H9 (cell line): Measurements from ENCODE around the gene CENPB. TPM values are rescaled to one million over a fixed set of nuclear protein-coding genes. Genes with fewer than 3 reads are reported as not detected.
"Not testable (repeated sequence)": the region's sequence is repeated elsewhere in the genome, so short reads cannot be mapped to it uniquely, and the experiment has no call there.

Experiments used
- DNase-seq: peaks from one replicate; pipeline ENCODE4 v3.0.0-alpha.2; 2017
- H2AFZ ChIP-seq: one replicate; pipeline ENCODE4 v1.6.1; 2013; ENCODE audit warnings: mild to moderate bottlenecking, low read length, control low read depth, moderate library complexity
- H2AK5ac ChIP-seq: 2 replicates; pipeline ENCODE4 v1.6.1; 2013; ENCODE audit warnings: low read length, control low read depth, mixed read lengths; ENCODE audit not compliant: insufficient read length
- H2BK120ac ChIP-seq: one replicate; pipeline ENCODE4 v1.6.1; 2013; ENCODE audit warnings: low read depth, mild to moderate bottlenecking, low read length, control low read depth, inconsistent platforms; ENCODE audit not compliant: poor library complexity, severe bottlenecking
- H2BK12ac ChIP-seq: 2 replicates; pipeline ENCODE4 v1.6.1; 2013; ENCODE audit warnings: low read length, control low read depth, mixed read lengths, low read depth; ENCODE audit not compliant: insufficient read length
- H2BK15ac ChIP-seq: 2 replicates; pipeline ENCODE4 v1.6.1; 2013; ENCODE audit warnings: low read depth, low read length, control low read depth
- H2BK20ac ChIP-seq: one replicate; pipeline ENCODE4 v1.6.1; 2013; ENCODE audit warnings: low read depth, mild to moderate bottlenecking, low read length, control low read depth, inconsistent platforms; ENCODE audit not compliant: poor library complexity, severe bottlenecking
- H2BK5ac ChIP-seq: 2 replicates; pipeline ENCODE4 v1.6.1; 2013; ENCODE audit warnings: low read length, control low read depth, mixed read lengths; ENCODE audit not compliant: insufficient read length
- H3K14ac ChIP-seq: 2 replicates; pipeline ENCODE4 v1.6.1; 2013; ENCODE audit warnings: low read length, control low read depth; ENCODE audit not compliant: insufficient read depth
- H3K18ac ChIP-seq: 2 replicates; pipeline ENCODE4 v1.6.1; 2013; ENCODE audit warnings: low read depth, mild to moderate bottlenecking, mixed read lengths, low read length, control low read depth; ENCODE audit not compliant: insufficient read length
- H3K23ac ChIP-seq: 2 replicates; pipeline ENCODE4 v1.6.1; 2013; ENCODE audit warnings: low read length, control low read depth, mixed read lengths, low read depth; ENCODE audit not compliant: insufficient read length
- H3K23me2 ChIP-seq: 2 replicates; pipeline ENCODE4 v1.6.1; 2013; ENCODE audit warnings: low read depth, mild to moderate bottlenecking, mixed read lengths, low read length, control low read depth; ENCODE audit not compliant: insufficient read length, poor library complexity, severe bottlenecking
- H3K27ac ChIP-seq: 2 replicates; pipeline ENCODE4 v1.5.1; 2013; ENCODE audit warnings: low read length, control low read depth, mixed read lengths, low read depth; ENCODE audit not compliant: insufficient read length
- H3K27me3 ChIP-seq: 2 replicates; pipeline ENCODE4 v1.6.1; 2013; ENCODE audit warnings: low read length, control low read depth, inconsistent platforms; ENCODE audit not compliant: insufficient read depth
- H3K4ac ChIP-seq: 2 replicates; pipeline ENCODE4 v1.6.1; 2013; ENCODE audit warnings: low read depth, mild to moderate bottlenecking, control low read depth, inconsistent platforms, low read length, moderate library complexity
- H3K4me1 ChIP-seq: 2 replicates; pipeline ENCODE4 v1.6.1; 2013; ENCODE audit warnings: low read length, control low read depth, inconsistent platforms; ENCODE audit not compliant: insufficient read depth
- H3K4me2 ChIP-seq: 2 replicates; pipeline ENCODE4 v1.6.1; 2013; ENCODE audit warnings: low read length, control low read depth, mixed read lengths; ENCODE audit not compliant: insufficient read length, insufficient read depth
- H3K56ac ChIP-seq: 2 replicates; pipeline ENCODE4 v1.6.1; 2013; ENCODE audit warnings: low read depth, mild to moderate bottlenecking, mixed read lengths, low read length, control low read depth; ENCODE audit not compliant: insufficient read length
- H3K79me1 ChIP-seq: 2 replicates; pipeline ENCODE4 v1.6.1; 2013; ENCODE audit warnings: low read depth, mild to moderate bottlenecking, moderate library complexity, low read length, control low read depth, inconsistent platforms; ENCODE audit not compliant: insufficient read depth, poor library complexity, severe bottlenecking
- H3K79me2 ChIP-seq: 2 replicates; pipeline ENCODE4 v1.6.1; 2013; ENCODE audit warnings: low read length, control low read depth, inconsistent platforms; ENCODE audit not compliant: insufficient read depth
- H3K9ac ChIP-seq: 2 replicates; pipeline ENCODE4 v1.6.1; 2013; ENCODE audit warnings: low read length, control low read depth, mixed read lengths; ENCODE audit not compliant: insufficient read length; ENCODE audit errors: extremely low read depth
- H3K9me3 ChIP-seq: one replicate; pipeline ENCODE4 v1.6.1; 2013; ENCODE audit warnings: low read depth, low read length, inconsistent platforms; ENCODE audit not compliant: control insufficient read depth
- H3T11ph ChIP-seq: one replicate; pipeline ENCODE4 v1.6.1; 2013; ENCODE audit warnings: mild to moderate bottlenecking, low read length, control low read depth, inconsistent platforms
- H4K20me1 ChIP-seq: one replicate; pipeline ENCODE4 v1.6.1; 2013; ENCODE audit not compliant: control insufficient read depth, insufficient read length, insufficient read depth
- H4K5ac ChIP-seq: 2 replicates; pipeline ENCODE4 v1.6.1; 2013; ENCODE audit warnings: low read depth, mild to moderate bottlenecking, mixed read lengths, low read length, control low read depth; ENCODE audit not compliant: insufficient read length
- H4K8ac ChIP-seq: replicated peaks from 2 replicates; pipeline ENCODE4 v1.6.1; 2013; ENCODE audit warnings: low read length, control low read depth, mixed read lengths, low read depth; ENCODE audit not compliant: insufficient read length
- H4K91ac ChIP-seq: 2 replicates; pipeline ENCODE4 v1.6.1; 2013; ENCODE audit warnings: low read depth, mild to moderate bottlenecking, moderate library complexity, mixed read lengths, low read length, control low read depth; ENCODE audit not compliant: insufficient read length
- H3K27ac Mint-ChIP-seq, 3 experiments: 2 replicates in 2 of 3; 3 replicates in 1 of 3; pipeline ENCODE4 v1.8.0; 2020 to 2021; ENCODE audit warnings: mixed read lengths in 3 of 3, mild to moderate bottlenecking in 1 of 3, moderate library complexity in 1 of 3
- H3K27me3 Mint-ChIP-seq: 2 replicates; pipeline ENCODE4 v1.8.0; 2021; ENCODE audit warnings: low read depth, mild to moderate bottlenecking, moderate library complexity, mixed read lengths
- H3K36me3 Mint-ChIP-seq, 3 experiments: 2 replicates in 2 of 3; 3 replicates in 1 of 3; pipeline ENCODE4 v1.8.0; 2020 to 2021; ENCODE audit warnings: low read depth in 3 of 3, mixed read lengths in 3 of 3; ENCODE audit not compliant: insufficient read depth in 1 of 3
- H3K4me1 Mint-ChIP-seq, 2 experiments: 2 replicates each; pipeline ENCODE4 v1.8.0; 2020; ENCODE audit warnings: mixed read lengths in 2 of 2
- H3K4me3 Mint-ChIP-seq, 2 experiments: 2 replicates in 1 of 2; 3 replicates in 1 of 2; pipeline ENCODE4 v1.8.0; 2020 to 2021; ENCODE audit warnings: mild to moderate bottlenecking in 2 of 2, mixed read lengths in 2 of 2, moderate library complexity in 1 of 2
- H3K9me3 Mint-ChIP-seq, 2 experiments: 2 replicates in 1 of 2; 3 replicates in 1 of 2; pipeline ENCODE4 v1.8.0; 2020; ENCODE audit warnings: mild to moderate bottlenecking in 2 of 2, mixed read lengths in 2 of 2, moderate library complexity in 1 of 2
- CTCF ChIP-seq: fragments of 200-600 bp; sonication (generic); conservative IDR thresholded peaks from 3 replicates; pipeline ENCODE4 v1.8.0; 2021; ENCODE audit warnings: antibody characterized with exemption, mild to moderate bottlenecking
- WGBS: extraction: QIAGEN DNeasy Blood & Tissue Kit; methylation state at CpG from one replicate; pipeline ENCODE4 v1.1.7; 2013; ENCODE audit warnings: missing lambda C conversion rate, low lambda C conversion rate, mixed read lengths; ENCODE audit not compliant: insufficient read length; ENCODE audit errors: extremely low coverage; 5-methylcytosine and 5-hydroxymethylcytosine counted together
- total RNA-seq: library from RNA; stranded (reverse); gene quantifications from 2 replicates; pipeline ENCODE4 v1.2.1, GENCODE V29; 2021

The CENPB gene
- total RNA-seq, 1 experiment from 2014 or later = 63.1 TPM

DNA sequence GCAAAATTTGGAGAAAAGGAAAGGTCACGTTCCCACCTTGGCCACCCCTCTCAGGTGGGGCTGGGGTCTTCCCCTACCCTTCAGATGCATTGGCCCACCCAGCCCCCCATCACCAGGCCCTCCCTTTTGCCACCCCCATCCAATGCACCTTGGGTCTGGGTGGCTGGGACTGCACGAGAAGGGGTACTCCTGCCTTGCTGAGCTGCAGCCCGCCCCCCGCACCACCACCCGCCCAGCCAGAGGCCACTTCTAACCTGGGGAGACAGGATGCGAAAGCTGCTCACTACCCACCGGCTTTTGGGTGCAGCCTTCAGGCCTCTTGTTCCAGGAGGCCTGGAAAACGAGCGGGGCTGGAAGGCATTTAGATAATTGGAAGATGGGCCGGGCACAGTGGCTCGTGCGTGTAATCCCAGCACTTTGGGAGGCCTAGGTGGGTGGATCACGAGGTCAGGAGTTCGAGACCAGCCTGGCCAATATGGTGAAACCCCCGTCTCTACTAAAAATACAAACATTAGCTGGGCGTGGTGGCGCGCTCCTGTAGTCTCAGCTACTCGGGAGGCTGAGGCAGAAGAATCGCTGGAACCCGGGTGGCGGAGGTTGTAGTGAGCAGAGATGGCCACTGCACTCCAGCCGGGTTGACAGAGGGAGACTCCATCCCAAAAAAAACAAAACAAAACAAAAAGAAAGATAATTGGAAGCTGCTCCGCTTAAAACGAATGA, 8.3 kb upstream of the CENPB start:
- Histone ChIP-seq H3K9ac (no peak overlapping the region), H3K4me1 (no peaks in the 10 kb centered on the region; the same call in 1 of the 2 replicates), H3K27ac (no peak overlapping the region), H4K8ac (no peak overlapping the region), H3K4me2 (peak overlapping the region; percentile 37), H3K27me3 (no peaks in the 10 kb centered on the region), H2AFZ (no peak overlapping the region), H2AK5ac (no peak overlapping the region), H4K91ac (no peak overlapping the region), H2BK12ac (no peak overlapping the region), H3K56ac (no peak overlapping the region), H3K9me3 (no peaks in the 10 kb centered on the region), H4K20me1 (no peaks in the 10 kb centered on the region), H3K23me2 (peaks cover 14% of the 10 kb centered on the region), H3K23ac (no peak overlapping the region), H2BK5ac (no peak overlapping the region), H2BK15ac (no peak overlapping the region), H3K14ac (no peak overlapping the region), H2BK20ac (no peak overlapping the region), H3K4ac (no peak overlapping the region), H3K79me2 (no peaks in the 10 kb centered on the region), H2BK120ac (no peak overlapping the region), H3K18ac (no peak overlapping the region), H4K5ac (no peak overlapping the region), H3K79me1 (no peaks in the 10 kb centered on the region), H3T11ph (no peak overlapping the region)
- DNase-seq = no peak
- WGBS = no CpG with 5 or more reads among the region's 25 CpGs
- peak overlapping the region; percentile 78 to 86 for H3K4me3 Mint-ChIP-seq
- no peaks in the 10 kb centered on the region for H3K9me3 Mint-ChIP-seq
- no peak overlapping the region for H3K27ac Mint-ChIP-seq
- H3K36me3 Mint-ChIP-seq = peaks cover 0 to 4% (median 0%) of the 10 kb centered on the region in 3 experiments; a peak in 2 of 7 replicates
- TF ChIP-seq CTCF = no peak
- peaks cover 26% of the 10 kb centered on the region for H3K27me3 Mint-ChIP-seq
- H3K4me1 Mint-ChIP-seq = peaks cover 34 to 38% of the 10 kb centered on the region in 2 experiments

GRCh38 chr20:3794168-3794567, 7.6 kb upstream of the CENPB start:
- not testable (repeated sequence) for H3K14ac ChIP-seq, H3K27me3 ChIP-seq, H3K9me3 Mint-ChIP-seq, H2AK5ac ChIP-seq, H3K23ac ChIP-seq, H3K4me1 ChIP-seq, H3K9me3 ChIP-seq, H4K5ac ChIP-seq, H3K4ac ChIP-seq, H2BK120ac ChIP-seq, H3T11ph ChIP-seq, H3K56ac ChIP-seq, H3K79me2 ChIP-seq, H4K20me1 ChIP-seq, H3K36me3 Mint-ChIP-seq, H2AFZ ChIP-seq, H3K79me1 ChIP-seq, H3K4me3 Mint-ChIP-seq, H2BK12ac ChIP-seq, DNase-seq, H3K9ac ChIP-seq, H3K27ac ChIP-seq, H3K4me2 ChIP-seq, H3K27ac Mint-ChIP-seq, H2BK5ac ChIP-seq, H4K91ac ChIP-seq, H2BK20ac ChIP-seq, H2BK15ac ChIP-seq, H3K18ac ChIP-seq, H4K8ac ChIP-seq
- Mint-ChIP-seq H3K4me1 (peaks cover 27 to 31% of the 10 kb centered on the region in 2 experiments), H3K27me3 (peaks cover 26% of the 10 kb centered on the region)
- no CpG with 5 or more reads among the region's 3 CpGs for WGBS
- peaks cover 11% of the 10 kb centered on the region for H3K23me2 ChIP-seq
